HepG2 (cell line): ENCODE results near the gene SCUBE1. TPM values are rescaled to one million over a fixed set of nuclear protein-coding genes. Genes with fewer than 3 reads are reported as not detected.
A peak's percentile ranks its signal among the peaks of the same experiment; 100 is the strongest.

Experiments used
- ARID3A ChIP-seq: IDR thresholded peaks from 2 replicates; pipeline ENCODE4 v1.6.1; 2012; ENCODE audit warnings: low read depth, low read length, improper control_type of control experiment
- CHD2 ChIP-seq: IDR thresholded peaks from 2 replicates; pipeline ENCODE4 v1.6.1; 2011; ENCODE audit warnings: low read depth, low read length, improper control_type of control experiment
- ELF1 ChIP-seq: sonication (generic); formaldehyde crosslinking; IDR thresholded peaks from 2 replicates; pipeline ENCODE4 v1.4.0; 2020; ENCODE audit warnings: missing genetic modification reagents
- ETV6 ChIP-seq: sonication (generic); formaldehyde crosslinking; conservative IDR thresholded peaks from 2 replicates; pipeline ENCODE4 v1.4.0; 2020; ENCODE audit warnings: missing genetic modification reagents
- FOXA3 ChIP-seq: IDR thresholded peaks from 2 replicates; pipeline ENCODE4 v1.6.1; 2016; ENCODE audit warnings: missing genetic modification reagents, missing compliant biosample characterization
- NR2F1 ChIP-seq, 2 experiments: fragments of 450-650 bp in 1 of 2; formaldehyde crosslinking in 1 of 2; IDR thresholded peaks; 2 replicates each; pipeline versions ENCODE4 v1.5.0 to v1.6.1; 2016 to 2020; ENCODE audit warnings: mild to moderate bottlenecking in 1 of 2, missing compliant biosample characterization in 1 of 2, missing genetic modification reagents in 1 of 2, moderate library complexity in 1 of 2
- NR2F2 ChIP-seq: IDR thresholded peaks from 2 replicates; pipeline ENCODE4 v1.6.1; 2012; ENCODE audit warnings: low read depth, inconsistent platforms, borderline replicate concordance
- NRL ChIP-seq: sonication (generic); formaldehyde crosslinking; IDR thresholded peaks from 2 replicates; pipeline ENCODE4 v1.5.0; 2020; ENCODE audit warnings: missing genetic modification reagents, mild to moderate bottlenecking, moderate library complexity, borderline replicate concordance
- RARA ChIP-seq: IDR thresholded peaks from 2 replicates; pipeline ENCODE4 v1.6.1; 2016; ENCODE audit warnings: missing genetic modification reagents, missing compliant biosample characterization
- RXRB ChIP-seq: IDR thresholded peaks from 2 replicates; pipeline ENCODE4 v1.6.1; 2016; ENCODE audit warnings: borderline replicate concordance, missing genetic modification reagents, missing compliant biosample characterization
- TAF1 ChIP-seq: sonication (generic); formaldehyde crosslinking; IDR thresholded peaks from 2 replicates; pipeline ENCODE4 v1.4.0; 2020; ENCODE audit warnings: missing genetic modification reagents
- TCF7 ChIP-seq: sonication (generic); IDR thresholded peaks from 2 replicates; pipeline ENCODE4 v1.6.1; 2016; ENCODE audit warnings: antibody characterized with exemption, low read depth
- TGIF2 ChIP-seq: IDR thresholded peaks from 2 replicates; pipeline ENCODE4 v1.6.1; 2016; ENCODE audit warnings: control low read depth, missing compliant biosample characterization
- ZNF569 ChIP-seq: sonication (generic); formaldehyde crosslinking; IDR thresholded peaks from 2 replicates; pipeline ENCODE4 v1.5.0; 2020; ENCODE audit warnings: mild to moderate bottlenecking, missing genetic modification reagents, moderate library complexity, borderline replicate concordance
- ZNF740 ChIP-seq: sonication (generic); formaldehyde crosslinking; IDR thresholded peaks from 2 replicates; pipeline ENCODE4 v1.4.0; 2020; ENCODE audit warnings: missing genetic modification reagents
- ZSCAN21 ChIP-seq: sonication (generic); formaldehyde crosslinking; IDR thresholded peaks from 2 replicates; pipeline ENCODE4 v1.8.0; 2022; ENCODE audit warnings: mild to moderate bottlenecking, missing genetic modification reagents, moderate library complexity, borderline replicate concordance
- polyA plus RNA-seq, 8 experiments: library from polyadenylated mRNA; depleted of rRNA in 3 of 8; stranded (reverse) in 7 of 8; unstranded in 1 of 8; fragments of >200 nt; fragmentation: Illumina TruSeq in 4 of 8; extraction: Trizol in 4 of 8; gene quantifications; 2 replicates each; pipeline versions ENCODE4 v1.2.1 to v1.2.3, GENCODE V29; 2011 to 2016; ENCODE audit warnings: low read depth in 4 of 8, missing spikeins in 1 of 8, mixed read lengths in 1 of 8; ENCODE audit not compliant: insufficient read depth in 1 of 8
- total RNA-seq, 5 experiments: library from RNA; depleted of rRNA; stranded (reverse); fragments of >200 nt; fragmentation: Illumina TruSeq; extraction: Trizol; gene quantifications; 2 replicates each; pipeline ENCODE4 v1.2.3, GENCODE V29; 2016; ENCODE audit warnings: low read depth in 1 of 5
- TF ChIP-seq, protein P1 (sequence below): sonication (generic); formaldehyde crosslinking; conservative IDR thresholded peaks from 2 replicates; pipeline ENCODE4 v1.4.0; 2020; ENCODE audit warnings: mild to moderate bottlenecking, missing genetic modification reagents, moderate library complexity
- TF ChIP-seq, protein P2 (sequence below): sonication (generic); formaldehyde crosslinking; IDR thresholded peaks from 2 replicates; pipeline ENCODE4 v1.4.0; 2020; ENCODE audit warnings: missing genetic modification reagents
- TF ChIP-seq, protein P3 (sequence below): sonication (generic); formaldehyde crosslinking; IDR thresholded peaks from 2 replicates; pipeline ENCODE4 v1.4.0; 2020; ENCODE audit warnings: missing genetic modification reagents, borderline replicate concordance

SCUBE1 gene
- total and polyA plus RNA-seq, 2 of the 13 experiments (the other 11 are each of a cell fraction or from before 2014, with no cell fraction given): under 0.01 to 0.05 TPM

DNA sequence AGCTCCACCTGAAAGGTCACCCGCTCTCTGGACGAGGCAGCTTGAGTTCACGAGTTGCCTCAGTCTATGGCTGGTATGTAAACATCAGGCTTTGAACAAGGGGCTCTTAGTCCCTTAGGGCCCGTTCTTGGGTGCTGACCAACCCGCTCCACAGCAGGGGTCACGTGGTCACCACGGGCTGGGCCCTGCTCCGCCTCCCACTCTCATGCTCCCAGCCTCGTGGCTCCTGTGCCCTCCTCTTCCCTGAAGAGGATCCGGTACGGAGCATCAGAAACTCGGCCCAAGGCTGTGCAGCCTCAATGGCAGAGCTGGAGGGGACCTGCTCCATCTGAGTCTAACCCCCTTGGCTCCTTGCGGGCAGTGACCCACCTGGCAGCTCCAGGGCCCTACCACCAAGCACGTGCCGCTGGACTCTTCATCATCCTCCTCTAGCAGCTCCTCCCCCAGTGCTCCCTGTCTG is 102.0 kb downstream of the SCUBE1 start (continued):
- TF ChIP-seq, protein P1, sequence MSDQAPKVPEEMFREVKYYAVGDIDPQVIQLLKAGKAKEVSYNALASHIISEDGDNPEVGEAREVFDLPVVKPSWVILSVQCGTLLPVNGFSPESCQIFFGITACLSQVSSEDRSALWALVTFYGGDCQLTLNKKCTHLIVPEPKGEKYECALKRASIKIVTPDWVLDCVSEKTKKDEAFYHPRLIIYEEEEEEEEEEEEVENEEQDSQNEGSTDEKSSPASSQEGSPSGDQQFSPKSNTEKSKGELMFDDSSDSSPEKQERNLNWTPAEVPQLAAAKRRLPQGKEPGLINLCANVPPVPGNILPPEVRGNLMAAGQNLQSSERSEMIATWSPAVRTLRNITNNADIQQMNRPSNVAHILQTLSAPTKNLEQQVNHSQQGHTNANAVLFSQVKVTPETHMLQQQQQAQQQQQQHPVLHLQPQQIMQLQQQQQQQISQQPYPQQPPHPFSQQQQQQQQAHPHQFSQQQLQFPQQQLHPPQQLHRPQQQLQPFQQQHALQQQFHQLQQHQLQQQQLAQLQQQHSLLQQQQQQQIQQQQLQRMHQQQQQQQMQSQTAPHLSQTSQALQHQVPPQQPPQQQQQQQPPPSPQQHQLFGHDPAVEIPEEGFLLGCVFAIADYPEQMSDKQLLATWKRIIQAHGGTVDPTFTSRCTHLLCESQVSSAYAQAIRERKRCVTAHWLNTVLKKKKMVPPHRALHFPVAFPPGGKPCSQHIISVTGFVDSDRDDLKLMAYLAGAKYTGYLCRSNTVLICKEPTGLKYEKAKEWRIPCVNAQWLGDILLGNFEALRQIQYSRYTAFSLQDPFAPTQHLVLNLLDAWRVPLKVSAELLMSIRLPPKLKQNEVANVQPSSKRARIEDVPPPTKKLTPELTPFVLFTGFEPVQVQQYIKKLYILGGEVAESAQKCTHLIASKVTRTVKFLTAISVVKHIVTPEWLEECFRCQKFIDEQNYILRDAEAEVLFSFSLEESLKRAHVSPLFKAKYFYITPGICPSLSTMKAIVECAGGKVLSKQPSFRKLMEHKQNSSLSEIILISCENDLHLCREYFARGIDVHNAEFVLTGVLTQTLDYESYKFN: peak; percentile 49
- TF ChIP-seq ZNF569: no peak
- TF ChIP-seq TAF1: peak; percentile 39; the same call in 1 of the 2 replicates
- TF ChIP-seq, protein P2, sequence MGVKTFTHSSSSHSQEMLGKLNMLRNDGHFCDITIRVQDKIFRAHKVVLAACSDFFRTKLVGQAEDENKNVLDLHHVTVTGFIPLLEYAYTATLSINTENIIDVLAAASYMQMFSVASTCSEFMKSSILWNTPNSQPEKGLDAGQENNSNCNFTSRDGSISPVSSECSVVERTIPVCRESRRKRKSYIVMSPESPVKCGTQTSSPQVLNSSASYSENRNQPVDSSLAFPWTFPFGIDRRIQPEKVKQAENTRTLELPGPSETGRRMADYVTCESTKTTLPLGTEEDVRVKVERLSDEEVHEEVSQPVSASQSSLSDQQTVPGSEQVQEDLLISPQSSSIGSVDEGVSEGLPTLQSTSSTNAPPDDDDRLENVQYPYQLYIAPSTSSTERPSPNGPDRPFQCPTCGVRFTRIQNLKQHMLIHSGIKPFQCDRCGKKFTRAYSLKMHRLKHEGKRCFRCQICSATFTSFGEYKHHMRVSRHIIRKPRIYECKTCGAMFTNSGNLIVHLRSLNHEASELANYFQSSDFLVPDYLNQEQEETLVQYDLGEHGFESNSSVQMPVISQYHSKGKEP (CRISPR knock-in tag): no peak
- peak; percentile 80; the same call in 1 of the 2 replicates for TF ChIP-seq NRL
- peak; percentile 90 for TF ChIP-seq FOXA3 (CRISPR knock-in tag)
- no peak for TF ChIP-seq TCF7
- TF ChIP-seq TGIF2: peak; percentile 86; the same call in 1 of the 2 replicates
- TF ChIP-seq ZNF740 (CRISPR knock-in tag): peak; percentile 37; the same call in 1 of the 2 replicates
- peak; percentile 75 for TF ChIP-seq ZSCAN21 (CRISPR knock-in tag)
- TF ChIP-seq RARA: peak; percentile 72
- TF ChIP-seq RXRB: peak; percentile 51; the same call in 1 of the 2 replicates
- TF ChIP-seq NR2F1 (CRISPR knock-in tag; IDR thresholded peaks at IDR 0.05): 0 out of 4 replicates have a peak, but pooled peaks of 1 of the 2 experiments have one; percentile 37
- peak; percentile 36; the same call in 1 of the 2 replicates for TF ChIP-seq ELF1 (CRISPR knock-in tag)
- no peak for TF ChIP-seq CHD2
- peak; percentile 42; the same call in 1 of the 2 replicates for TF ChIP-seq NR2F2
- TF ChIP-seq ARID3A: no peak
- TF ChIP-seq ETV6 (CRISPR knock-in tag): 0 out of 2 replicates have a peak, but pooled peaks have one; percentile 51
- TF ChIP-seq, protein P3, sequence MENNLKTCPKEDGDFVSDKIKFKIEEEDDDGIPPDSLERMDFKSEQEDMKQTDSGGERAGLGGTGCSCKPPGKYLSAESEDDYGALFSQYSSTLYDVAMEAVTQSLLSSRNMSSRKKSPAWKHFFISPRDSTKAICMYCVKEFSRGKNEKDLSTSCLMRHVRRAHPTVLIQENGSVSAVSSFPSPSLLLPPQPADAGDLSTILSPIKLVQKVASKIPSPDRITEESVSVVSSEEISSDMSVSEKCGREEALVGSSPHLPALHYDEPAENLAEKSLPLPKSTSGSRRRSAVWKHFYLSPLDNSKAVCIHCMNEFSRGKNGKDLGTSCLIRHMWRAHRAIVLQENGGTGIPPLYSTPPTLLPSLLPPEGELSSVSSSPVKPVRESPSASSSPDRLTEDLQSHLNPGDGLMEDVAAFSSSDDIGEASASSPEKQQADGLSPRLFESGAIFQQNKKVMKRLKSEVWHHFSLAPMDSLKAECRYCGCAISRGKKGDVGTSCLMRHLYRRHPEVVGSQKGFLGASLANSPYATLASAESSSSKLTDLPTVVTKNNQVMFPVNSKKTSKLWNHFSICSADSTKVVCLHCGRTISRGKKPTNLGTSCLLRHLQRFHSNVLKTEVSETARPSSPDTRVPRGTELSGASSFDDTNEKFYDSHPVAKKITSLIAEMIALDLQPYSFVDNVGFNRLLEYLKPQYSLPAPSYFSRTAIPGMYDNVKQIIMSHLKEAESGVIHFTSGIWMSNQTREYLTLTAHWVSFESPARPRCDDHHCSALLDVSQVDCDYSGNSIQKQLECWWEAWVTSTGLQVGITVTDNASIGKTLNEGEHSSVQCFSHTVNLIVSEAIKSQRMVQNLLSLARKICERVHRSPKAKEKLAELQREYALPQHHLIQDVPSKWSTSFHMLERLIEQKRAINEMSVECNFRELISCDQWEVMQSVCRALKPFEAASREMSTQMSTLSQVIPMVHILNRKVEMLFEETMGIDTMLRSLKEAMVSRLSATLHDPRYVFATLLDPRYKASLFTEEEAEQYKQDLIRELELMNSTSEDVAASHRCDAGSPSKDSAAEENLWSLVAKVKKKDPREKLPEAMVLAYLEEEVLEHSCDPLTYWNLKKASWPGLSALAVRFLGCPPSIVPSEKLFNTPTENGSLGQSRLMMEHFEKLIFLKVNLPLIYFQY (CRISPR knock-in tag): no peak
